T-helper 2 cell treated with Interferon-gamma antibody and Interleukin-4, amounts not matched to agents 100 ng/mL and 5 ng/mL, for 36 hours (primary cell): ENCODE measurements around the gene NADSYN1. TPM values are rescaled to one million over a fixed set of nuclear protein-coding genes. Genes with fewer than 3 reads are reported as not detected.

Experiments used
- intact Hi-C: fragments of 100-400 bp; cut with micrococcal nuclease; formaldehyde crosslinking; loops from one replicate; pipeline ENCODE4 v1.15.1; 2023
- total RNA-seq: library from RNA; stranded (reverse); gene quantifications from 2 replicates; pipeline ENCODE4 v1.2.3, GENCODE V29; 2022

NADSYN1 gene
- total RNA-seq, 1 donor from 2014 or later, result 109 TPM

GRCh38 chr11:71433648-71434450 lies 19.2 kb upstream of the NADSYN1 start:
- intact Hi-C loops, result no loop called here

DNA sequence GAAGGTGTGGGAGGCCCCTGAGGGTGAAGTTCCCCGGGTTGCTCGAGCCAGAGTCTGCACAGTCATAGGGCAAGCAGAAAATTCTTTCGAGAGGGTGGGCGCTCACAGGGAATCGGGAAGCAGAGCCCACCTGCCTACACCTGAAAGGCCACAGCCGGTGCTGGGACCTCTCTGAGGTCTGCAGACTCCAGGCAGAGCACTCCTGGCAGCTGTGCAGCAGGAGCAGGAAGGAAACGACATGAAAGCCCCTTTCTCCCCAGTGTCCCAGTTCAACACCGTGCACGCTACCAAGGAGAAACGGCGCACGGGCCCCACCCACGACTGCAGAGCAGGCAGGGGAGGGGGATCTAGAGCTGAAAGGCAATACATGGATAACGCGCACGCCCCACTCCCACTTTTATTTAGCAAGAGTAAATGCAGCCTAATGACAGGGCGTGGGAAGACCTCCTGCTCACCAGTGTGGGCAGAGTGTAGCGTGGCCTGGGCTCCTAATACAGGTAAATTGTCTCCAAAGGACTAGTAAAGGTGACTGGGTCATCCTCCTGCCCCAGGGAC lies 18.4 kb upstream of the NADSYN1 start:
- intact Hi-C loops, result no loop called here

GRCh38 chr11:71435278-71435951 lies 17.6 kb upstream of the NADSYN1 start:
- intact Hi-C loops, result no loop called here

GRCh38 chr11:71436861-71437260 lies 16.1 kb upstream of the NADSYN1 start:
- intact Hi-C loops, result no loop called here

DNA sequence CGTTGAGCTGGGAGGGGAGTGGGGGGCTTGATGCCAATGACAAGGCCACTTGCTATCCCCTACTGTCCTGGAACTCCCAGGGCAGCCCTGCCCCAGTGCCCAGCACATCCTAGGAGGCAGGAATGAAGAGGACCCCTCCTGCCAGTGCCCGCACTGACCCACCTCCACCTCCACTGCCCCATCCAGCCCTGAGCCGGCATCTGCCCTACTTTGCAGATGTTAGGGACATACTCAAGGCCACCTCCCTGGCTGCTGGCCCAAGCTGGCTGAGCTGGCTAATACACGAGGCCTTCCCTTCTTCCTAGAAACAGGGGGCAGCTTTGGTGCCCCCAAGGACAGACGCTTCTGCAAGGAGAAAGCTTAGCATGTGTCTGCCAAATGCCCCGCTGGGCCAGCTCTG lies 15.6 kb upstream of the NADSYN1 start:
- intact Hi-C loops, result no loop called here

- intact Hi-C loops, result no loop called here
Measured at GRCh38 chr11:71437879-71438278, 15.1 kb upstream of the NADSYN1 start.

DNA sequence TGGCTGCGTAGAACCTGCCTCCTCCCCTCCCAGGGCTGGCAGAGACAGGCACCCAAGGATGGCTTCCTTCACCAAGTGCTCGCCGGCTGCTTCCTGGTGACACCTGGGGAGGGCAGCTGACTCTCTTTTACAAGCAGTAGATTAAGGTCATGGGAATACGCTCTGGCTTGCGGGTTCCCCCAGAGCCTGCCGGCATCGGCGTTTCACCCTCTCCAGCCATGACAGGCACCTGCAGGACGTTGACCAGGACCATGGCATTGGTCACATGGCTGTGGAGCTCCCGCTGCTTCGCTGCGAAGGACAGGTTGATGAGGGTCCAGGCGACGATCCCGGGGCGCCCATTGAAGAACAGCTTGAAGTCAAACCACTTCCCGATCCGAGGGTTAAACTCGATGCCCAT lies 14.4 kb upstream of the NADSYN1 start:
- intact Hi-C loops, result no loop called here

DNA sequence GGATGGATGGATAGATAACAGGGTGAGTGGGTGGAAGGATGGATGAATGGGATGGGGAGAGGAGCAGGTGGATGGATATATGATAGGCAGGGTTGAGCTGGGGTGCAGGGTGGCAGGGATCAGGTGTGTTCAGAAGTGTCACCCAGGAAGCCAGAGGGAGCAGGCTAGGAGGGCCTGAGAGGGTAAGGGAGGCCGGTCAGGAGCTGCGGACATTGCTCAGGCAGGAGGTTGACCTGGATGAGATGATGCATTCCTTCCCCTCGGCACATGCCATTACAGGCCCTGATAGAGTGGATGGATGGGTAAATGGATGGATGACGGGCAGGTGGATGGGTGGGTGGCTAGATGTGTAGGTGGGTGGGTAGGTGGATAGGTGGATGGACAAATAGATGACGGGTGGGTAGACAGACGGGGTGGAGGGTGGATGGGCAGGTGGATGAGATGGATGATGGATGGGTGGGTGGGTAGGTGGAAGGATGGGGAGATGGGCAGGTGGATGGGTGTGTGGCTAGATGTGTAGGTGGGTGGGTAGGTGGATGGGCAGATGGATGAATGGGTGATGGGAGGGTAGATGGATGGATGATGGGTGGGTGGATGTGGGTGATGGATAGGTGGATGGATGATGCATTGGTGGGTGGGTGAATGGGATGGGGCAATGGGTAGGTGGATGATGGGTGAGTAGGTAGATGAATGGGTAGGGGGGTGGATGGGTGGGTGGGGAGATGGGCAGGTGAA lies 12.8 kb upstream of the NADSYN1 start:
- intact Hi-C loops, result no loop called here

- intact Hi-C loops, result no loop called here
Measured at GRCh38 chr11:71441251-71441650, 11.8 kb upstream of the NADSYN1 start.

DNA sequence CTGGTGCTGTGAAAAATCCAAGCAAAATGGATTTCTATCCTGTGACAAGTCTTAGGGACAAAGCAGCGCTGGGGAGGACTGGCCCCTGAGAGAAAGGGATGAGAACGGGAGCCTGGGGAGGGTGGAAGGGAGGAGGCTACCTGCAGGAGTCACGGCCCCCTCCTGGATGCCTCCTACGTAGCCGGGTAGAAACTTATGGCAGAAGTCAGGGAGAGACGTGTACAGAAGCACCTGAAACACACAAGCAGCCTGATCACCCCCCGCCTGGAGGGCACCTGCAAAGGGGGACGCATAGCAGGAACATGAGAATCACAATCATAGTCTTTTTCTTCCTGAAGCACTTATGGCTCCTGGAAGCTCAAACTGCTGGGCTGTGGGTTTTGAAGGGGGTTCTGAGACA lies 10.9 kb upstream of the NADSYN1 start:
- intact Hi-C loops, result no loop called here

GRCh38 chr11:71442880-71443279 lies 10.1 kb upstream of the NADSYN1 start:
- intact Hi-C loops, result no loop called here

- intact Hi-C loops, result no loop called here
Measured at GRCh38 chr11:71443736-71444445, 9.1 kb upstream of the NADSYN1 start.

GRCh38 chr11:71444811-71445210 lies 8.2 kb upstream of the NADSYN1 start:
- intact Hi-C loops, result no loop called here

DNA sequence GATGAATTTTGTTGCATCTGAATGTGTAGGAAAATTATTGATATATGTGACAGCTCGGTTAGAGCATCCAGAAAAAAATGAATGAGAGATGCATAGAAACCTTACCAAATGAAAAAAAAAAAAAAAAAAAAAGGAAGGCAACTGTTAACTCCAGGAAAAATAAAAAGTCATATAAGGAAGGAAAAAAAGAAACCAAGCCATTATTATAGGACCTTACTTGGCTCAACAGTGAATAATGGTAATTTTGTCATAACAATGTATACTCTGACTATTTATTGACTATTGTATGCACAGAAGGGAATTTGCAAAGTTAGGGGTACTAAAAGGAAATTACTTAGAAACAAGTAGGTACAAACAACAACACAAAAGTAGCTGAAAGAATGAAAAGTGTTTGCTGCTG lies 6.9 kb upstream of the NADSYN1 start:
- intact Hi-C loops, result no loop called here

- intact Hi-C loops, result no loop called here
Measured at GRCh38 chr11:71446942-71447688, 5.9 kb upstream of the NADSYN1 start.

DNA sequence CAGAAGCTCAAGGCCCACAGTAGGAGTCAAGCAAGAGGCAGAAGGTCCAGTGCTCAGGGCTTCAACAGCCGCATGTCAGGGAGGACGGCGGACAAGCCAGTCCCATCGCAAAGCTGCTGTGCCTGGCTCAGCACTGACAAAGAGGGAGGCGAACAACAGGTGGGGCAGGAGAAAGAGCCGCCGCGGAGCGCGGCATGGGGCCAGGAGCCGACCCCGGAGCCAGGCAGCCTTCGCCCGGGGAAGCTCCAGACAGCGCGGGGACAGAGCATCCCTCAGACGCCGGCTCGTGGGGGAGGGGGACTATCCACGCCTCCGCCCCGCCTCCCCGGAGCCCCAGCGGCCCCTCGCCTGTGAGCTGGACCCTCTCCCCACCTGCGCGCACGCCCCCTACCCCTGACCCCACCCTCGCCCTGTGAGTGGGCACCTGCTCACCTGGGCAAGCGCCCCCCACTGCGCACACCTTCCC lies 5.2 kb upstream of the NADSYN1 start:
- intact Hi-C loops, result no loop called here

GRCh38 chr11:71448257-71449171 lies 4.5 kb upstream of the NADSYN1 start, which contains the start of gene DHCR7:
TSS of gene DHCR7 (minus strand) at chr11:71448393. CDS start at chr11:71444952, 3,441 bp downstream.
- intact Hi-C loops, result no loop called here

GRCh38 chr11:71449596-71449995 lies 3.4 kb upstream of the NADSYN1 start:
- intact Hi-C loops, result no loop called here

DNA sequence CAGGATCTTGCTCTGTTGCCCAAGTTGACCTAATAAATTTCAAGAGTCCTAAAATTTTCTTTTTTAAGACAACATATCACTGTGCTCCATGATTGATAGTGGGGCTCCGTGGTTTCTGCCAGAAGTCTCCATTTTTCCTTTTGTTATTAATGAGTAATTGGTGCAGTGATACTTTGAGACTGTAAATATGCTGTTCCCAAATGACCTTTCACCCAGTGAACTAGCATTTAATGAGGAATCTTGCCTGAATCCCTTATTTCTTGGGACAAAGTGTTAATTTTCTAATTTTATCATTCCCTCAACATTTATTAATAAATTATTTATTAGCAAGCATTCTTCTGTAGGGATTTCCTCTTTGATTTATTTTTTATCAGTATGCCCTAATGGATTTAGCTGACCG lies 2.5 kb upstream of the NADSYN1 start:
- intact Hi-C loops, result loop anchor here (10.0 kb wide), 2 partner anchors 1176 to 1246 kb away; partner anchors contain the start of genes FADD and PPFIA1
